ENCODE measurements around the gene TP53BP2.

DNA sequence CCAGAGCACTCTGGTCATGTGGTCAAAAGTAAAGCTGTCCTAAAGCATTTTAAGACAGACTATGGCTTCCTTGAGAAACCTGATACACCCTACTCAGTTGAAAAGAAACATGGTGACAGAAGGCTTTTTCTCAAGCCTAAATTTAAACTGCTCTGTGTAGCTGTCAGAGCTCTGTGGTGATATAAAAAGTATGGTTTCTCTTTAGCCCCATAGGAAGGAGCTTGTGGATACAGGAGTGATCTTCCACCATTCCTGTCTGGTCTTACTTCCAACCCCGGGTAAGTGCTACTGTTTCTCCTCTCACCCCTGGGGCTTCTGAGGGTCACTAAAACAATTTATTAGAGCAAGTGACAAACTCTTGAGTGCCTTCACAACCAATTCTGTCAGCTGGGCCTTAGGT lies 8.5 kb downstream of the TP53BP2 start:
- TF ChIP-seq HDGF (IDR thresholded peaks at IDR 0.05; ENCODE audit: borderline replicate concordance) = no peak
- no peak for TF ChIP-seq ELF4 (IDR thresholded peaks at IDR 0.05)
- 0 out of 2 replicates have a peak, but pooled peaks have one; percentile 29 for TF ChIP-seq FOXM1 (IDR thresholded peaks at IDR 0.05; ENCODE audit: borderline replicate concordance)
- no peak for TF ChIP-seq SP1 (IDR thresholded peaks at IDR 0.05)
- no peak for TF ChIP-seq SUZ12 (IDR thresholded peaks at IDR 0.05)
- TF ChIP-seq TARDBP (IDR thresholded peaks at IDR 0.05) = no peak
- no peak for TF ChIP-seq FOXA1 (IDR thresholded peaks at IDR 0.05)
- TF ChIP-seq ZNF384 (IDR thresholded peaks at IDR 0.05) = no peak
- no peak for TF ChIP-seq BHLHE40 (IDR thresholded peaks at IDR 0.05; ENCODE audit: borderline replicate concordance)
- no peak for TF ChIP-seq L3MBTL2 (conservative IDR thresholded peaks at IDR 0.05)
- no peak for TF ChIP-seq NFRKB (IDR thresholded peaks at IDR 0.05)
- TF ChIP-seq CTBP1 (IDR thresholded peaks at IDR 0.05; ENCODE audit: borderline replicate concordance) = no peak

Measured in HEK293T (cell line).